ENCODE data around the gene COX5A. TPM values are rescaled to one million over a fixed set of nuclear protein-coding genes. Genes with fewer than 3 reads are reported as not detected.
A peak's percentile ranks its signal among the peaks of the same experiment; 100 is the strongest.
"Not testable (repeated sequence)": the region's sequence is repeated elsewhere in the genome, so short reads cannot be mapped to it uniquely, and the experiment has no call there.

COX5A gene
- total RNA-seq, 1 donor, result 47.9 TPM

DNA sequence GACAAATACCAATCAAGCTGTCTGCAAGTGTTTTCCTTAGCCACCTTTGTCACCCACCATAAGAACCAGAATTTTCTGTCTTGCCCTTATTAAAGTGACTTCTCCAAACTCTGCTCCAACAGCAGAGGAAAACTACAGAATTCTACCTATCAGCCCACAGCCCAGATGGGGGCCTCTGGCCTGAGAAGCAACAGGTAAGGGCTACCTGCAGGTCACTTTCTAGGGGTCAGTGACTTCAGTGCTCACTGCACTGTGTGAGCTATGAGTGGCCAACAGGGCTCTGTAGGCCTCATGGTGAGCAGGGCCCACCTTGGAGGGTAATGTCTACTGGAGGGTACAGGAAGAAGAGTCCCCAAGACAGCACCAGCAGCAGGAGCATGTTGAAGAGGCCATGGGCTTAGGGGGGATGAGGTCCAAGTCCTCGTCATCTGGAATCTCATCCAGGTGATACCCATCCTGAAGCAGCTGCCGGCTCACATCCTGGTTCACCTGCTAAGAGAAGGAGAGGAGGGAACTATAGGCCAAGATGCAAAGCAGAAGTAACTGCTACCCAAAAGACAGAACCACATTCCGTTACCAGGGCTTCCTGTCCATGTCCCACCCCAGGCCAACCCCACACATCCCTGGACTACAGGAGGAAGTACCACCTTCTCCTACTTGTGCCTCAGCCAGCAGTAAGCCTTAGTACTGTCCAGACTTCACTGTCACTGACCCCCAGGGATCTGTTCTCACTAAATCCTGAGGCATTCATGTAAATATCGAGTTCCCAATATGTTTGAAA is 35.4 kb downstream of the COX5A start:
- peak in 1 of 3 donors; percentile 20 for DNase-seq (ENCODE audit: low read depth in 2 of 3, low spot score in 2 of 3)

DNA sequence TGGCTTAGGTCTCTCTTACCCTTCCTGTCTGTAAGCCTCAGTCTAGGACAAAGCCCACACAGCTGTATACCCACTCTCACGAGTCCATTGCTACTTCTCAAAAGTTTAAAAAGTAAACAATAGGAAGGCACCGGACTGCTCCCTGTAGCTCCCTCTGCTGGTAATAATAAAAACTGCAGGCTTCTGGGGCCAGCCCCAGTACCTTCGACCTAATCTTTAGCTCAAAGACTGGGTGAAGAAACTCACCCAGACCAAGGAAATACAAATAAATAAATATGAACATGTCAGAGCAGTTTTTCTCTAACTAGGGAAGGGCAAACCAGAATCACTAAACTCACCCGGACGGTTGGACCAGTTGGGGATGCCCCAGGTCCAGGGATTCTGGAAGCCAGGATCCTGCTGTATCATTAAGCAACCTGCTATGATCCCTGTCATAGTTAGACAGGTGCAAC is 36.2 kb downstream of the COX5A start:
- DNase-seq (ENCODE audit: low read depth in 2 of 3, low spot score in 2 of 3), result peak; percentile 43 to 79 (median 57)

DNA sequence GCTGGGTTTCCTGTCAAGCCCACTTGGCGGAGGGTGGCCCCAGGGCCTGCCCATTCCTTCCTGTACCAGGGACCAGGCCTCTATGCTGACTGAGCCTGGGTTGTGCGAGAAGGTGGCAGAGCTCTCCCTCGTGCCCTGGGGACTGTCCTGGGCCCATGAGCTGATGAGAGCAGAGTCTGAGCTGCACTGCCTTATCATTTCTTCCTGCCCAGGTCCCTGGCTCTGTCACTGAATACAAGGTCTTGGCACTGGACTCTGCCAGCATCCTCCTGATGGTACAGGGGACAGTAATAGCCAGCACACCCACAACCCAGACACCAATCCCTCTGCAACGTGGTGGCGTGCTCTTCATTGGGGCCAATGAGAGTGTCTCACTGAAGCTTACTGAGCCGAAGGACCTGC is 40.6 kb downstream of the COX5A start:
- DNase-seq (ENCODE audit: low read depth in 2 of 3, low spot score in 2 of 3), result no peak

DNA sequence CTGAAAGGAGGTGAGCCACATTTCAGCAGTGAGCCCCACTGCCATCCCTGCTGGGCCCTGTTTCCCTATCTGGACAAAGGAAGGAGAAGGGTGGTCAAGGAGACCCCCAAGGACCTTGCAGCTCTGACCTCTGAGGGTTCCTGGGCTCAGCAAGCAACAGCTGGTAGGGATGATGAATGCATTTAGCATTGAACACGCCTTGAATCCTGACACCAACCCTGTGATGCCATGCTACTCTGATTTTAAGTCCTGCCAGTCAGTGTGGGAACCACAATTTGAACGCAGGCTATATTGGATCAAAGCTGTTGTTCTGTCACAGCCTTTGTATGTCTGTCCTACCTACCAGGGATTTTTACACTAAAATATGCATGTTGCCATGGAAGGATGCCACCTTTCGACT is 41.6 kb downstream of the COX5A start:
- no peak for DNase-seq (ENCODE audit: low read depth in 2 of 3, low spot score in 2 of 3)

DNA sequence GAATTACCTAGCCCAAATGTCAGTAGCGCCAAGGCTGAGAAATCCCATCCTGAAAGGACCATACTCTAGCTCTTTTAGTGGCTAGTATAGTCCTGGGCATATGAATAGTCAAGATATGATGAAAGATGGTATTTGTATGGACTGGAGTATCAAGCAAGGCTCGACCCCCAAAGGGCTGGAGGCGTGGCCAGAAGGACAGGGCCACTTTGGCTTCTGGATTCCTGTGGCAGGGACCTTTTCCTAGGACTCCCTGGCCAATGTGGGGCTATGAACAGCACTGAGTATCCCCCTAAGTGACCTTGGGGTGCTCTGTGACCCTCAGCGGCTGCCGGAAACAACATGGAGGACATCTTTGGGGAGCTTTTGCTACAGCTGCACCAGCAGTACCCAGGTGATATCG is 42.0 kb downstream of the COX5A start:
- DNase-seq (ENCODE audit: low read depth in 2 of 3, low spot score in 2 of 3), result no peak

DNA sequence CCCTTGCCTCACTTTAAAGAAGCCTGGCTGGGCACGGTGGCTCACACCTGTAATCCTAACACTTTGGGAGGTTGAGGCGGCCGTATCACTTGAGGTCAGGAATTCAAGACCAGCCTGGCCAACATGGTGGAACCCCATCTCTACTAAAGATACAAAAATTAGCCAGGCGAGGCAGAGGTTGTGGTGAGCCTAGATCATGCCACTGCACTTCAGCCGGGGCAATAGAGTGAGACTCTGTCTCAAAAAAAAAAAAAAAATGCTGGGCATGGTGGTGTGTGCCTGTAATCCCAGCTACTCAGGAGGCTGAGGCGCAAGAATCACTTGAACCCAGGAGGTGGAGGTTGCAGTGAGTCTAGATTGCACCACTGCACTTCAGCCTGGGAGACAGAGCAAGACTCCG is 43.5 kb downstream of the COX5A start:
- DNase-seq (ENCODE audit: low read depth in 2 of 3, low spot score in 2 of 3), result not testable (repeated sequence)

DNA sequence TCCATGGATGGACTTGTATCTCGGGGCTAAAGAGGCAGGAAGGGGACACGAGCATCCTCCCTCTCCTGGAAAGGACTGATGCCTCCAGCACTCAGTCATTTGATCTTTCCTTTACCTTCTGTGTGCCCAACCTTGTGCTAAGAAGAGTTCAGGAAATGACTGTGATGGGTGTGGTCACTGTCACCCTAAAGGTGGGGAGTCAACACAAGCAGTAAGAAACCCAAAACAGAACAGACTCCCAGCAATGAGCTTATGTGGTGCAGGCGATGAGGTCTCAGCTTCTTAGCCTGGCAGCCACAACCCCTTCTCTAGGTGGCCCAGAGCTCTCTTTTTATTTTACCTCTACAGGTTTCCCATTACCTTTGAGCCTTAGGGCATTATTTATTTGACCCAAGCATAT is 44.2 kb downstream of the COX5A start:
- DNase-seq (ENCODE audit: low read depth in 2 of 3, low spot score in 2 of 3), result no peak

DNA sequence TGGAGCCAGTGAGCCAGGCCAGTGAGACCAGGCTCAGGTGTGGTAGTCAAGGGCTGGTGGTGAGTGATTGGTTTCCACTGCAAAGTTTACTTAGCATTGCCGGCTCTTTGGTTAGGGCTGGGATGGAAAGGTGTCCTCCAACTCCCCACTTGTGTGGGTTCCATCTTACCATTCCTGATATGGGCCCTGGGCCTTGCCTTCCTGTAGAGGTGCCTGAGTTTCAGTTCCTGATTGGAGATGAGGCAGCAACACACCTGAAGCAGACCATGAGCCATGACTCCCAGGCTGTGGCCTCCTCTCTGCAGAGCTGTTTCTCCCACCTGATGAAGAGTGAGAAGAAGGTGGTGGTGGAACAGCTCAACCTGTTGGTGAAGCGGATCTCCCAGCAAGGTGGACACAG is 44.9 kb downstream of the COX5A start:
- DNase-seq (ENCODE audit: low read depth in 2 of 3, low spot score in 2 of 3), result no peak

DNA sequence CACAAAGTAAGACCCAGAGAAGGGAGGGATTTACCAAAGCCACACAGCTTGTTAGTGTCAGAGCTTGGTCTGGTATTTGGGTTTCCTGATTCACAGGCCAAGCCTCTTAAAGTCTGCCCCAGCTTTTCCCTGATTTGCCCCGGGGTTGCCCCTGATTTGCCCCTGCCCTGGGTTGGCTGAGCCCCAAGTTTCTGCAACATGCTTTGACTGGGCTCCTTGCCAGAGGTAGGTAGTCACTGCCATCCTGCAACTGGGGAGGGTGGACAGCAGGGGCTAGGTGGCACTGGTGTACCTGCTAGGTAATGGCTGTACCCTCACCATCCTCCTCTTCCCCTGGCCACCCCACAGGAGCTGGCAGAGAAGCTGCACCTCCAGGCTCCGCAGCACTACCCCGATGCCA is 45.6 kb downstream of the COX5A start:
- DNase-seq (ENCODE audit: low read depth in 2 of 3, low spot score in 2 of 3), result no peak

DNA sequence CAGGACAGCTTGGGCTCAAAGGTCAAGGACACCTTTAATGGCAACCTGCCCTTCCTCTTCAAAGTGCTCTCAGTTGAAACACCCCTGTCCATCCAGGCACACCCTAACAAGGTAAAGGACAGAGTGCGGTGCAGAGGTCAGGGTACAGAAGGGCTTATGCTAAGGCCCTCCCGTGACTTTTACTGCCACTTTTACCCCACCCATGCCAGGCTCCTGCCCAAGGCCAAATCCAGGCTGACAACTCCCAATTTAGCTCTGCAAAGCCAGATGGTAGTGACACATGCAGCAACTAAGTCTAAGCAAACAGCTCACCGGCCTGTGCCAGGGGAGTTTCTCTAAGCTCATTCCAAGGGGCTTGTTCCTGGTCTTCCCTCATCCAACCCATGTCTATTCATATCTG is 46.4 kb downstream of the COX5A start:
- DNase-seq (ENCODE audit: low read depth in 2 of 3, low spot score in 2 of 3), result no peak

DNA sequence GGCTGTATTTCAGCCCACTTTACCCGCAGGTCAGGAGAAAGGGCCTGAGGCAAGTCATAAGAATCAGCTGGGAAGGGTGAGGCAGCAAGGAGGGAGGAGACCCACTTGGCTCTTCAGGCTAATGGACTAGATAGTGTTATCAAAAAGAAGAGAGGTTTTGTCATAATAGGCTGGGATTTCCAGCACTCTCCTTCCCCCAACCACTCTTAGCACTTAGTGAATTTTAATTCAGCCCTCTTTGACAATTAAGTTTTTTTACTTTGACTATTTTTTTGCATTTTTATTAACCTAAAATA is 47.3 kb downstream of the COX5A start:
- no peak for DNase-seq (ENCODE audit: low read depth in 2 of 3, low spot score in 2 of 3)

DNA sequence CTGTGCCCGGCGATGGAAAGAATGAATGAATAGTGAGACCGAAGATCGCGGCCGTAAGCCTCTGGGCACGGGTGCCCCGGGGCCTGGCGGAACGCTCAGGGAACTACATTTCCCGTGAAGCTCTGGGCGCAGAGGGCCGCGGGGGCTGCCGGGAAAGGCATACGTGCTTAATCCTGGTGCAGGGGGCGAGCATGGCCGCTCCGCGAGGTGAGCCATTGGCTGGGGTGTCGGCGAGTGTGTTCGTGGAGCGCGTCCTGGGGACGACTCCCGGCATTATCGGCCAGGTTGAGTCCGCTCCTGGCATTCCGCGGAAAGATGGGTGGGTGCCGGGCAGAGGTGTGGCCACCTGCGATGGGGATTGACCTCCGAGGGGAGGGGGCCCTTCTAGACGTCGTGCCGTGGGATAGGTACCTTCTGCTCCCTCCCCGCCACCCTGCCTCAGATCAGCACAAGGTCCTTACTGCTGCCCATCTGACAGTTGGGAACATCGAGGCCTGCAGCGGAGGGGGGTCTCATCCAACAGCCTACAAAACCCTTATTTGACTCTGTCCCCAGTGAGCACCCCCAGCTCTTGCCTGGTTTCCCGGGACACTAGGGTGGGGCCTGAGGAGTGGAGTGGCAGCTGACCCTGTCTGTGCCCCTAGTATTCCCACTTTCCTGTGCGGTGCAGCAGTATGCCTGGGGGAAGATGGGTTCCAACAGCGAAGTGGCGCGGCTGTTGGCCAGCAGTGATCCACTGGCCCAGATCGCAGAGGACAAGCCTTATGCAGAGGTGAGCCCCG is 47.8 kb downstream of the COX5A start, which contains the start of gene MPI:
MPI (plus strand) TSS at position 160 of the 782 bp plus-strand sequence; CDS start at position 192, 32 bp downstream.
- peak; percentile 58 to 85 (median 79) for DNase-seq (ENCODE audit: low read depth in 2 of 3, low spot score in 2 of 3)

DNA sequence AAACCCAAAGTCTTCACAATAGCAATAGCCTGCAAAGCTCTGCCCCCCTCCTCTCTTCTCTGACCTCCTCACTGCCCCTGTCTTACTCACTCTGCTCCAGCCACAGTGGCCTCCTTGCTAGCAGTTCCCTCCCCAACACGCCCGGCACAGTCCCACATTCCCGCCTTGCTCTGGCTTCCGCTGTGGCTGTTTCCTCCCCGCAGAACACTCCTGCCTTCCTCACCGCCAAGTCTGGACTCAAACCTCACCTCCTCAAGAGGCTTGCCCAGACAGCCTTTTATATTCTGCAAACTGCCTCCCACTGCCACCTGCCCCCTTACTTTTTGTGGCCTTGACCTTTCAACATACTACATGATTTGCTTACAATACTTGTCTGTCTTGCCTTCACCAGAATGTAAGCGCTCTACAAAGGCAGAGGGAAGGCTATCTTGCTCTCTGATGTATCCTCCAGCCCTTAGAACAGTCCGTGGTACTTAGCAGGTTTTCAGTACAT is 48.4 kb downstream of the COX5A start:
- no peak for DNase-seq (ENCODE audit: low read depth in 2 of 3, low spot score in 2 of 3)

DNA sequence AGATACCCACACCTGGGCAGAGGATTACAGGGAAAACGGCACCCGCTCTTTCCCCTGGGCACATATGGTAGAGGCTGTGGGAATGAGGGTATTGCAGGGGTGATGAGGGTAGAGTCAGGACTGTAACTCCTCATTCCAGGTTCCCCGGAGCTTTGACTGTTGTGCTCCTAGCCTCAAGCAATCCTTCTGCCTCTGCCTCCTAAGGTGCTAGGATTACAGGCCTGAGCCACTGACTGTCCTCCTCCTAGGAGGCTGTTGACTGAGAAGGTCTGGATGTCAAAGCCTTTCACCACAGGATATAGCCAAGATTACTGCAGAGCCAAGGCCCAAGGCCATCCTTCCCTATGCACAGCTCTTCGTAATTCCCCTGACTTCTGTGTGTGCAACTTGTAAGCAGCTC is 49.2 kb downstream of the COX5A start:
- no peak for DNase-seq (ENCODE audit: low read depth in 2 of 3, low spot score in 2 of 3)

DNA sequence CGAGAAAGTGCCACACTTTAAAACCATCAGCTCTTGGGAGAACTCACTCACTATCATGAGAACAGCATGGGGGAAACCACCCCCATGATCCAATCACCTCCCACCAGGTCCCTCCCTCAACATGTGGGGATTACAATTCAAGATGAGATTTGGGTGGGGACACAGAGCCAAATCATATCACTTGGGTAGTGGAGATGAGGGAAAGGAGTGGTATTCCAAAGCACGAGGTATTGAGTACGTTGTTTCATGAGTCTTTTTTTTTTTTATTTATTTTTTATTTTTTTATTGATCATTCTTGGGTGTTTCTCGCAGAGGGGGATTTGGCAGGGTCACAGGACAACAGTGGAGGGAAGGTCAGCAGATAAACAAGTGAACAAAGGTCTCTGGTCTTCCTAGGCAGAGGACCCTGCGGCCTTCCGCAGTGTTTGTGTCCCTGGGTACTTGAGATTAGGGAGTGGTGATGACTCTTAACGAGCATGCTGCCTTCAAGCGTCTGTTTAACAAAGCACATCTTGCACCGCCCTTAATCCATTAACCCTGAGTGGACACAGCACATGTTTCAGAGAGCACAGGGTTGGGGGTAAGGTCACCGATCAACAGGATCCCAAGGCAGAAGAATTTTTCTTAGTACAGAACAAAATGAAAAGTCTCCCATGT is 50.2 kb downstream of the COX5A start:
- not testable (repeated sequence) for DNase-seq (ENCODE audit: low read depth in 2 of 3, low spot score in 2 of 3)

DNA sequence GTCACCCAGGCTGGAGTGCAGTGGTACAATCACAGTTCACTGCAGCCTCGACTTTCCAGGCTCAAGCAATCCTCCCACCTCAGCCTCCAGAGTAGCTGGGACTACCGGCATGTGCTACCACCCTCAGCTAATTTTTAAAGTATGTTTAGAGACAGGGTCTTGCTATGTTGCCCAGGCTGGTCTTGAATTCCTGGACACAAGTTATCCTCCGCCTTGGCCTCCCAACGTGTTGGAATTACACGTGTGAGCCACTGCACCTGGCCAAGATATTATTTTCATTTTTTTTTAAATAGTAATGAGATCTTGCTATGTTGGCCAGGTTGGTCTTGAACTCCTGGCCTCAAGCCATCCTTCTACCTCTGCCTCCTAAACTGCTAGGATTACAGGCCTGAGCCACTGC is 52.4 kb downstream of the COX5A start:
- DNase-seq (ENCODE audit: low read depth in 2 of 3, low spot score in 2 of 3), result no peak

DNA sequence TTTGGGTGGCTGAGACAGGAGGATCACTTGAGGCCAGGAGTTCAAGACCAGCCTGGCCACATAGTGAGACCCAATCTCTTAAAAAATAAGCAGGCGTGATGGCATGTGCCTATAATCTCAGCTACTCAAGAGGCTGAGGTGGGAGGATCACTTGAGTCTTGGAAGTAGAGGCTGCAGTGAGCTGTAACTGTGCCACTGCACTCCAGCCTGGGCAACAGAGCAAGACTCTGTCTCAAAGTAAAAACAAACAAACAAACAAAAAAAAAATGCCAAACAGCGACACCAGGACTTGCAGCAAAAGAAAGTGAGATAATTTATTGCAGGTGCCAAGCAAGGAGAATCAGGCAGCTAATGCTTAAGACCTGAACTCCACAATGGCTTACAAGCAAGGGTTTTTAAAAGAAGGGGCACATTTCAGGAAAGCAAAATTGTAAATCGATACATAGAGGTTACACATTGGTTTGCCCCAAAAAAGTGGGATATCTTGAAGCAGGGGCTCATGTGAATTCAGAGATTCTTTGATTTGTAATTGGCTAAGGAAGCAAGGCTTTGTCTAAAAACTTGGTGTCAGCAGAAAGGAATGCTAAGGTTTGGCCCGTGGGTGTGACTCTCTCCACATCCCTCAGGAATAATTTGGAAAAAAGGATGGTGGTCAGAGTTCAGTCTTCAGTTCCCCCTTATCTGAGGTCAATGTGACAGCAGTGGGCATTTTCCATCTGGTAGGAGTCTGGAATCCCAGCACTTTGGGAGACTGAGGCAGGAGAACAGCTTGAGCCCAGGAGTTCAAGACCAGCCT is 53.2 kb downstream of the COX5A start:
- no peak for DNase-seq (ENCODE audit: low read depth in 2 of 3, low spot score in 2 of 3)

DNA sequence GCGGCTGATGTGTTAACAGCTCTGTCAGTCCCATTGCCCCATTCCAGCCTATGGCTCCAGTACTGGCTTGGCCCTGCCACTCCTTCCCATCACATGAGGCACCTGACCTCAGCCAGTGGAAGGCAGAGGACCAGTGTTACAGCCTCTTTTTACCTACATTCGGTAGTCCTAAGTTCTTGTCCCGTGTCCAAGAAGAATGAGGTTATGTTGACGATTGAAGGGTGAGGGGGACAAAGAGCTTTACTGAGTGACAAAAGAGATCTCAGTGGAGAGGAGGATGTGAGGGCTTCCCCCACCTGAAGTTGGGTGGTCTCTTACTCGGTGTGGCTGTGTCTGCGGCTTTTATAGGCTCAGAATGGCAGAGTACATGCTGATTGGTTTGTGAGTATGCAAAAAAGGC is 55.3 kb downstream of the COX5A start:
- no peak for DNase-seq (ENCODE audit: low read depth in 2 of 3, low spot score in 2 of 3)

DNA sequence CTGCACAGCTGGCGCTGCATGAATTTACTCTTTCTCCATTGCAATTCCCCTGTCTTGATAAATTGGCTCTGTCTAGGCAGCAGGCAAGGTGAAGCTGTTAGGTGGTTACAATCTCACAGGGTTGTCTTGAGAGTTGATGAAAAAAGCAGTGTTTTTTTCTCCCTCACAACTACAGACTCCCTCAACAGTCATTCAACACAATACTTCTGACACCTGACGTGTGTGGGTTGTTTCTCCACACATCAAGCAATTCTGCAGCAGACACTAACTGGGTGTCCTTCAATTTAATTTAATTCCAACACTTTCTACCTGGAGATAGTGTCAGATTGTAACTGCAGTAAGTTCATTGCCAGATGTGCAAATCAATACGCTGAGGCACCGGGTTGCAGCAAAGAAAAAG is 59.6 kb downstream of the COX5A start:
- no peak for DNase-seq (ENCODE audit: low read depth in 2 of 3, low spot score in 2 of 3)

DNA sequence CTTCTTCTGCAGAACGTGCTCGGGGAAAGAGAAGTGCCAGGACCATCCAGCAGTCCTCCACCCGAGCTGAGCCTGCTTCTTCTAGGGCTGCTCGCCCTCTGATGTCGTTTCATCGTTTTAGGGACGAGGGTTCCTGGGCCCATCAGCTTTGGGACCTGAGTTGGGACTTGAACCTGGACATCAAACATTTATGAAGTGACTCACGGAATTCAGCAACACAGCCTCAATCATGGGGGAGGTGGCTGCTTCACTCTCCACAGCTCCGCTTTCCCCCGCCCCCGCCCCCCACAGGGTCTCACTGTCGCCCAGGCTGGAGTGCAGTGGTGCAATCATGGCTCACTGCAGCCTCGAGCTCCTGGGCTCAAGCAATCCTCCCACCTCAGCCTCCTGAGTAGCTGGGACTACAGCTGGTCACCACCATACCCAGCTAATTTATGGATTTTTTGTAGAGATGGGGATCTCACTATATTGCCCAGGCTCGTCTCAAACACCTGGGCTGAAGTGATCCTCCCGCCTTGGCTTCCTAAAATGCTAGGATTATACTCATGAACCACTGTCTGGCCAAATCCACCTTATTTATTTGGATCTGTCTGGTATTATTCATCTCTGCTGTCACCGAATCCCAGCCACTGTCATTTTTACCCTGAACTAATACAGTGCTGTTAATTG is 64.0 kb downstream of the COX5A start:
- peak in 1 of 3 donors; percentile 19 for DNase-seq (ENCODE audit: low read depth in 2 of 3, low spot score in 2 of 3)
